GM19025 (cell line): Measurements from ENCODE around the gene RASIP1.
"Not testable (repeated sequence)": the region's sequence is repeated elsewhere in the genome, so short reads cannot be mapped to it uniquely, and the experiment has no call there.

Experiments
- ATAC-seq: cut with Tn5 transposase; IDR thresholded peaks from one replicate; pipeline ENCODE4 v1.9.1; 2021; ENCODE audit warnings: mild to moderate bottlenecking, low read depth, moderate library complexity; ENCODE audit not compliant: unreplicated experiment

RASIP1 gene

DNA sequence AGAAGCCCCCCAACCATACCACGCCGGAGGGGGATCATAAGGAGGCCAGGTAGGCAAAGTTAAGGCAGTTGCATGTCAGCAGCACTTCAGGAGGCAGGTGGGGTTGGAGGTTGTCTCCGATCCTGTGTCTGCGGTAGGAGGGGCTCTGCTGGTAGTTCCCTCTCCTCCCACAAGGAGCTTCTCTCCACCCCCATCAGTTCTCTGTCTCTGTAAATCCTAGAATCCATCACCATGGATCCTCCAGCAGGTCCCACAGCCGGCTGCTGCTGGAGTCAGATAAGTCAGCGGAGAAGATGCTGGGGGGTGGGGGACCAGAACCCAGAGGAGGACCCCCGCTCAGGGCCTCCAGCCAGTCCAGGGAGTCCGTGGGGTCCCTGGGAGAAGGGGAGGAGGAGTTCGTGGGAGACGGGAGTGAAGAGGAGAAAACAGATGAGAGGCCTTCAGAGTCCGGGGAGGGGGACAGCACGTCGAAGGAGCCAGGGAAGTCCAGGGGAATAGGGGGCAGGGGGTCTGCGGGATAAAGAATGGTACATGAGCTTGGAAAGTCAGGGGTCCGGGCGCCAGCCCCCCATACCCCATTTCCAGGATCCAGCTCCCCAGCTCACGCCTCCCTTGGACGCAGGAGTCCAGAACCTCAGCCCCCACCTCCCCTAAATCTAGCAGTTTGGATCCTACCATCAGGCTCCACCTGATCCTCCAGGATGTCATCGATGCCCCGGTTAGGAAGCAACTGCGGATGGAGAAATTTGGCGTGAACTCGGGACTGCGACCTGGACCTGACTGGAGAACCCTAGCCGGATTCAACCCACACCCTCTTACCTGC, 27.2 kb downstream of the RASIP1 start:
- no peak for ATAC-seq

DNA sequence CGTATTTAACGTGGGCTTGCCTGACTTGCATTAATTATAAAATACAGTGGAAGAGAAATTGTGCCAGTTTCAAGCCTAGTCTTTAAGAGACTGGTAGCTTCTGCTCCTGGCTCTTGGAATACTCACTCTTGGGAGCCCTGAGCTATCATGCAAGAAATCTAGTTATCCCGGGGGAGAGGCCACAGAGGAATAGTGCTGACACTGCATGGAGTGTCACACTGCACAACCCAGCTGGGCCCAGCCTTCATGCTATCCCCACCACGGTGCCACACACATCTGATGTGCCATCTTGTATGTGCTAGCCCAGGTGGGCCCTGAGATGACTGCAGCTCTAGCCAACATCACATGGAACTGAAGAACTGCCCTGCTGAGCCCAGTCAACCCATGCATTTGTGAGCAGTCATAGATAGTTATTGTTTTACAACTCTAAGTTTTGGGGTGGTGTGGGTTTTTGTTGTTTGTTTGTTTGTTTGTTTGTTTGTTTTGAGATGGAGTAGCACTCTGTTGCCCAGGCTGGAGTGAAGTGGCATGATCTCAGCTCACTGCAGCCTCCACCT, 29.2 kb downstream of the RASIP1 start:
- ATAC-seq = no peak

GRCh38 chr19:48708471-48708870, 31.9 kb downstream of the RASIP1 start:
- ATAC-seq = no peak

GRCh38 chr19:48705431-48705830, 35.0 kb downstream of the RASIP1 start:
- ATAC-seq = no peak

GRCh38 chr19:48703316-48703715, 37.1 kb downstream of the RASIP1 start:
- ATAC-seq = no peak

GRCh38 chr19:48702701-48703100, 37.7 kb downstream of the RASIP1 start:
- no peak for ATAC-seq

GRCh38 chr19:48698046-48698445, 42.4 kb downstream of the RASIP1 start:
- no peak for ATAC-seq

DNA sequence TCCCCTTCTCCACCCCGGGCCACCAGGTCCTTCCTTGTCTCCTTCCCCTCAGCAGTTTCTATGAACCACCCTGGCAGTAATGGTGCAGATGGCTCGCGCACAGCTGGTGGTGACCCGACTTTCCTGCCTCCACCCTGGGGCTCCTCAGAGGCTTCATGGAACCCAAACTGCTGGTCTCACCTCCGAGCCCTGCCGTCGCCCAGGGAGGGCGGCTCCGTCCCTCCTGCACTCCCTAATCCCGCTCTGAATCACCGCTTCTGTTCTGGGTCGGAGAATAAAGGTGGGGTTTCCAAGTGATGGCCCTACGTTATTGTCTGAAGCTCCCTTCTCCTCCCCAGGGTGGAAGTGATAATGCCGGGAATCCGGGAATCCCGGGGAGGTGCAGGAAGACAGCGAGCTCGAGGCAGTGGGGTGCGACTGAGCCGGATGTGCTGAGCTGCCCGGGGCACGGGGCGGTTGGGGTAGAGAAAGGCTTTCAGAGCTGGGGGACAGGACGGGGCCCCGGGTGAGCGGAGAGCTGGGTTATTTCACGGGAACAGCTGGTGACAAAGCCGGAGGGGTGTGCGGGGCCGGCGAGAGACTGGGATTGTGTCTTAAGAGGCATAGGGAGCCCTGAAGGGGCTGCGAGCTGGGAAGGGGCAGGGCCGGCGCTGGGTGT, 43.9 kb downstream of the RASIP1 start:
- no peak for ATAC-seq

GRCh38 chr19:48695743-48696352, 44.6 kb downstream of the RASIP1 start, which contains the start of gene FUT2:
Gene FUT2, plus strand, starts transcription at chr19:48695971. Its CDS starts 6,986 bp downstream, at chr19:48702957.
- no peak for ATAC-seq

DNA sequence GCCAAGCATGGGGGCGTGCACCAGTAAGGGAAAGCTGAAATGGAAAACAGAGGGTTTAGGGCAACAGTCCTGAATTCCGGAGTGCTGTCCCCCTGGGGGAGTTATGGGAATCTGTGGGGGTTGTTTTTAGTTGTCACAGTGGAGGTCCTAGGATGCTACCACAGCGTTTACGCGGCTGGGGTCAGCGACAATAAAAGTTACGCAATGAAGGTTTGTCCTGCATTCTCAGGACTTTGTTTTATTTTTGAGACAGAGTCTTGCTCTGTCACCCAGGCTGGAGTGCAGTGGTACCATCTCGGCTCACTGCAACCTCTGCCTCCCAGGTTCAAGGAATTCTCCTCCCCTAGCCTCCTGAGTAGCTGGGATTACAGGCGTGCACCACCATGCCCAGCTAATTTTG, 46.8 kb downstream of the RASIP1 start:
- ATAC-seq = not testable (repeated sequence)

- no peak for ATAC-seq
Measured at GRCh38 chr19:48689449-48689848, 51.0 kb downstream of the RASIP1 start.

DNA sequence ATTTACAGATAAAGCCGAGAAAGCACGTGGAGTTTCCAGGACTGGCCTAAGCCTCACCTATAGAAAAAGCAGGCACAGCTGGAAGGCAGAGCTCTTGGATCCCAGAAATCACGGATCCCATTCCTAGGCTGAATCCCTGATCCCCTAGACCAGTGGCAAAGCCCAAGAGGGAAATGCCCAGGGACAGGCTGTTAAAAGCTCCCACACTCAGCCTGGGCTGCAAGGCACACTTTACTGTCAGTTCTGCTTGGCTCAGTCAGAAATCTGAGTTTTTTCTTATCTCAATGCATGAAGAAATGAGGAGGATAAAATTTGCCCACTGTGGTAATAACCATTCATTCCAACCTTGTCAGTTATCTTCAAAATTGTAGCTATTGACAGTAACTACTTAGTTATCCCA, 52.6 kb downstream of the RASIP1 start:
- ATAC-seq = no peak

GRCh38 chr19:48686637-48687036, 53.8 kb downstream of the RASIP1 start:
- not testable (repeated sequence) for ATAC-seq

DNA sequence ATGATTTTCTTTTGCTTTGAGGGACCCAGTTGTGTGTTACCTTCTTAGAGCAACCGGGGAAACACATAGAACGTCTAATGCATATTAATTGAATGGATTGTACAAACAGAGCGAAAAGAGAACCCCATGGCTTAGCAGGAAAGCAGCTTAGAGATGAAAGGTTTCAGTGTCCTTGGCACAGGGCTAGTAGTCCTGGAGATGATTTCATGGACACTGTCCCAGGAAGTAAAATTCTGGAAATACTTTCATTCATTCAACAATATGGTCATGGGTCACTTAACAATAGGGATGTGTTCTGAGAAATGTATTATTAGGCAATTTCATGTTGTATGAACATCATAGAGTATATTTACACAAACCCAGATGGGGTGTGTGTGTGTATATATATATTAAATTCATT, 54.3 kb downstream of the RASIP1 start:
- ATAC-seq = no peak

DNA sequence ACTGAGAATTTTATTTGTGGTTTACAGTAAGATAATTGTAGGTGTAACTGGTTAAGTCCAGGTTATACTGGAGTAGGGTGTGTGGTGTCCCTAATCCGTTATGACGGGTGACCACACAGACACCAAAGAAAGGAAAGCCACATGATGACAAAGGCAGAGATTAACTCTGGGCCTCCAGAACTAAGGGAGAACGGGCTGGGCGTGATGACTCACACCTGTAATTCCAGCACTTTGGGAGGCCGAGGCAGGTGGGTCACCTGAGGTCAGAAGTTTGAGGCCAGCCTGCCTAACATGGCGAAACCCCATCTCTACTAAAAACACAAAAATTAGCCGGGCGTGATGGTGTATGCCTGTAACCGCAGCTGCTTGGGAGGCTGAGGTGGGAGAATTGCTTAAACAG, 54.8 kb downstream of the RASIP1 start:
- no peak for ATAC-seq

DNA sequence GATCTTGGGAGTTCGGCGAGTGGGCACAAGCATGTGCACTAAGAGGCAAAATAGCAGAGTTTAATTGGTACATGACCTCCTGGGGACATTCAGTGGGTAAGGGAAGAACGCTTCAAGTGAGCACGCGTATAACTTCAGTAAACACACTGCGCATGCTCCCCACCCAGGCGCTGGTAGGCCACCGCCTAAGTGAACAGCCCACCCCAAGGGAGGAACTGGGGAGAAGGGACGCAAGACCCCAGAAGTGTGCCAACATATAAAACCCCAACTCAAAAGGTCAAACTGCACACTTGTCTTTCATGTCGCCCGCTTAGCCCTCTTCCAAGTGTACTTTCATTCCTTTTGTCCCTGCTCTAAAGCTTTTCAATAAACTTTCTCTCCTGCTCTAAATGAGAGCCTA, 57.1 kb downstream of the RASIP1 start:
- ATAC-seq = no peak

DNA sequence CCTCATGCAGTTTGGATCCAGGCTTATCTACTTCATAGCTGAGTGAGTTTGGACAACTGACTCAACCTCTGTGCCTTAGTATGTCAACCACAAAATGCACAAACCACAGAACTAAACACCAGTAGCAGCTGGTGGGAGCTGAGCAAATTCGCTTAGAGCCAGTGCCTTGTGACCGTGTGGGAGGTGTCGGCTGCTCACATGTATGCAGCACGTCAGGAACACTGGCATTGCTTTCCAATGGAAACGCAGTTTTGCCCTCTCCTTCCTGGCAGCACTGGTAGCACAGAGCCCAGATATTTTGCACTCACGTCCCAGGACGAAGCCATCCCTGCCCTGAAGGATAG, 59.3 kb downstream of the RASIP1 start:
- no peak for ATAC-seq

DNA sequence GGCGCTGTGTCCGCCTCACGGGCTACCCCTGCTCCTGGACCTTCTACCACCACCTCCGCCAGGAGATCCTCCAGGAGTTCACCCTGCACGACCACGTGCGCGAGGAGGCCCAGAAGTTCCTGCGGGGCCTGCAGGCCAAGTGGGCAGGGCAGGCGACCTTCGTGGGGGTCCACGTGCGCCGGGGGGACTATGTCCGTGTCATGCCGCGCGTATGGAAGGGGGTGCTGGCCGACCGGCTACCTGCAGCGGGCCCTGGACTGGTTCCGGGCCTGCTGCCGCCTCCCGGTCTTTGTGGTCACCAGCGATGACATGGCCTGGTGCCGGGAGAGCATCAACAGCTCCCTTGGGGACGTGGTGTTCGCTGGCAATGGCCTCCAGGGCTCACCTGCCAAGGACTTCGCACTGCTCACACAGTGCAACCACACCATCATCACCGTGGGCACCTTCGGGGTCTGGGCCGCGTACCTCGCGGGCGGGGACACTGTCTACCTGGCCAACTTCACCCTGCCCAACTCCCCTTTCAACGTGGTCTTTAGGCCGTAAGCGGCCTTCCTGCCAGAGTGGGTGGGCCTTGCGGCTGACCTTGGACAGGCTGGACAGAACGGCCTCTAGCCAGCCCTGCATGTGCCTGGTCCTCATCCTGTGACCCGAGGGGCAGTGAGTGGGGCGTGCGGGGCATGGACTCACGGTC, 59.8 kb downstream of the RASIP1 start:
- no peak for ATAC-seq

DNA sequence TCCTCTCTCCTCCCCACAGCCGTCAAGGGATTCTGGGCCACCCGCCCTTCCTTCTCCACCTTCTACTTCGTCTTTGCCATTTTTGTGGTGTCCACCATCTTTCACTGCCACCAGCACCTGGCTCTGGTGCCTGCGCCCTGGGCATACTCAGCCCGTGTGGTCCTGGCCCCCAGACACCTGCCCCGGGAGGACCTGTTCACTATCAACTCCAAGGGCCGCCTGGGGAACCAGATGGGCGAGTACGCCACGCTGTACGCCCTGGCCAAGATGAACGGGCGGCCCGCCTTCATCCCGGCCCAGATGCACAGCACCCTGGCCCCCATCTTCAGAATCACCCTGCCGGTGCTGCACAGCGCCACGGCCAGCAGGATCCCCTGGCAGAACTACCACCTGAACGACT, 60.4 kb downstream of the RASIP1 start:
- not testable (repeated sequence) for ATAC-seq

GRCh38 chr19:48678201-48678600, 62.2 kb downstream of the RASIP1 start:
- no peak for ATAC-seq

GRCh38 chr19:48676887-48677286, 63.5 kb downstream of the RASIP1 start:
- ATAC-seq = no peak
